GM04503 (cell line): Measurements from ENCODE around the gene PHTF1.
"Not testable (repeated sequence)": the region's sequence is repeated elsewhere in the genome, so short reads cannot be mapped to it uniquely, and the experiment has no call there.

ENCODE experiments used
- DNase-seq: peaks from one replicate; pipeline ENCODE4 v3.0.0-alpha.2; 2012; ENCODE audit warnings: low read depth

PHTF1 gene

GRCh38 chr1:113718621-113719020, 40.7 kb downstream of the PHTF1 start:
- not testable (repeated sequence) for DNase-seq

GRCh38 chr1:113717506-113717905, 41.8 kb downstream of the PHTF1 start:
- not testable (repeated sequence) for DNase-seq

- no peak for DNase-seq
These were observed 44.5 kb downstream of the PHTF1 start for GRCh38 chr1:113714606-113715269.

- DNase-seq: no peak
These were observed 57.9 kb downstream of the PHTF1 start for GRCh38 chr1:113701429-113701828.

- DNase-seq: no peak
These were observed 64.4 kb downstream of the PHTF1 start for GRCh38 chr1:113694910-113695309.

- DNase-seq: no peak
These were observed 66.4 kb downstream of the PHTF1 start for GRCh38 chr1:113692824-113693431.

GRCh38 chr1:113692342-113692741, 66.9 kb downstream of the PHTF1 start:
- DNase-seq: no peak

GRCh38 chr1:113691184-113691583, 68.1 kb downstream of the PHTF1 start:
- no peak for DNase-seq

GRCh38 chr1:113686891-113687618, 72.2 kb downstream of the PHTF1 start:
- DNase-seq: no peak

GRCh38 chr1:113684153-113684541, 75.1 kb downstream of the PHTF1 start:
- peak; percentile 32 for DNase-seq

GRCh38 chr1:113683384-113684152, 75.7 kb downstream of the PHTF1 start:
- no peak for DNase-seq

GRCh38 chr1:113681596-113682337, 77.5 kb downstream of the PHTF1 start:
- DNase-seq: no peak

GRCh38 chr1:113678159-113678469, 81.2 kb downstream of the PHTF1 start:
- no peak for DNase-seq

GRCh38 chr1:113677250-113678158, 81.8 kb downstream of the PHTF1 start:
- DNase-seq: no peak

- DNase-seq: no peak
These were observed 82.8 kb downstream of the PHTF1 start for GRCh38 chr1:113676524-113676923.

GRCh38 chr1:113675302-113675701, 84.0 kb downstream of the PHTF1 start:
- DNase-seq: no peak

- DNase-seq: no peak
These were observed 84.7 kb downstream of the PHTF1 start for GRCh38 chr1:113674591-113674990.

GRCh38 chr1:113672491-113672890, 86.8 kb downstream of the PHTF1 start:
- DNase-seq: no peak

- no peak for DNase-seq
These were observed 88.6 kb downstream of the PHTF1 start for GRCh38 chr1:113670650-113671049.

GRCh38 chr1:113669988-113670387, 89.3 kb downstream of the PHTF1 start:
- no peak for DNase-seq

- DNase-seq: no peak
These were observed 93.2 kb downstream of the PHTF1 start for GRCh38 chr1:113666126-113666525.
